ENCODE data around the gene ATF2. TPM values are rescaled to one million over a fixed set of nuclear protein-coding genes. Genes with fewer than 3 reads are reported as not detected.

The ATF2 gene
- total and polyA plus RNA-seq, 2 of the 4 experiments (the other 2 are of a cell fraction) = 23.2 to 60.0 TPM

DNA sequence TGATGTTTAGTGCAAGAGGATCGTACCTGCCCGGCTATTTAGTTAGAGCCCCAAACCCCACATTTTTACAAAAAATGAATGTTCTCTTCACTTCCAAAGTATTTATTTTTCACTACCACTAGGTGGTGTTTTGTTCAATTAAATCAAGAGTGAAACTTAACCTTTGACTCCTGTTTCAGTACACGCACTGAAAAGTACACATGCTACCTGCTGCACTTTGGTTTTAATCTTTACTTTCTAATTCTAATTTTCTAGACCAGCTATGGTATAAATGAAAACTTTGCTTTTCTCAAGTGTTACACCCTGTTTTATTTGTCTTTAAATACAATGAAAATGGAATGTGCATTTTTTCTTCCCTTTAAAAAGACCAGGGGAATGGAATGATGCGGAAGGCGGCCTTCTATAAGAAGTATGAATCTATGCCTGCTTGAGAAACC lies 131.4 kb downstream of the ATF2 start:
- BruUV-seq (replicated peaks) = no TSS peak
- Histone ChIP-seq H4K20me1 (ENCODE audit: insufficient read depth, low read length) (no peaks in the 10 kb centered on the region), H3K27ac (ENCODE audit: insufficient read depth, low read length) (no peak overlapping the region), H2BK120ac (ENCODE audit: low read depth, low read length) (no peak overlapping the region), H3K18ac (ENCODE audit: low read depth, low read length) (no peak overlapping the region), H3K27me3 (ENCODE audit: control insufficient read depth, insufficient read depth, low read length) (no peaks in the 10 kb centered on the region), H3K9me1 (ENCODE audit: insufficient read depth, low read length) (no peaks in the 10 kb centered on the region), H2BK20ac (ENCODE audit: low read depth, low read length) (no peak overlapping the region), H2BK15ac (ENCODE audit: low read depth, low read length) (no peak overlapping the region), H3K36me3 (ENCODE audit: control insufficient read depth, insufficient read depth, low read length) (no peaks in the 10 kb centered on the region), H3K4me3 (ENCODE audit: insufficient read depth, low read depth, low read length) (no peak overlapping the region), H4K91ac (ENCODE audit: insufficient read depth, low read depth, low read length) (no peak overlapping the region), H3K14ac (replicated peaks; ENCODE audit: low read depth, low read length) (no peak overlapping the region), H3K9me3 (ENCODE audit: control insufficient read depth, insufficient read depth, low read length) (no peaks in the 10 kb centered on the region), H2AK5ac (ENCODE audit: low read depth, low read length) (no peak overlapping the region), H3K4ac (ENCODE audit: low read depth, low read length) (no peak overlapping the region), H2AFZ (replicated peaks; ENCODE audit: low read length, poor library complexity) (no peak overlapping the region), H3K56ac (ENCODE audit: extremely low read depth, insufficient read depth, low read length) (no peak overlapping the region), H2AK9ac (replicated peaks; ENCODE audit: low read depth, low read length, poor library complexity) (no peak overlapping the region), H4K8ac (ENCODE audit: low read depth in 2 of 2, low read length in 2 of 2) (no peak overlapping the region), H4K5ac (ENCODE audit: low read depth, low read length) (no peak overlapping the region), H3K4me1 (ENCODE audit: control insufficient read depth, insufficient read depth, low read length) (no peaks in the 10 kb centered on the region), H3K79me1 (ENCODE audit: low read depth in 1 of 2, low read length in 2 of 2) (no peaks in the 10 kb centered on the region), H3K9ac (ENCODE audit: low read depth, low read length) (no peak overlapping the region), H3K23ac (ENCODE audit: low read depth, low read length) (no peak overlapping the region), H3K4me2 (ENCODE audit: low read depth, low read length) (peak overlapping the region; percentile 36; the same call in 1 of the 2 replicates), H2BK5ac (ENCODE audit: low read depth, low read length, poor library complexity, severe bottlenecking) (no peak overlapping the region)
- peak; percentile 56; the same call in 1 of the 2 replicates for ATAC-seq (ENCODE audit: low read depth)
- intact Hi-C loops (cut with micrococcal nuclease) = no loop called here
- CTCF ChIA-PET = no interaction called here
- POLR2A ChIA-PET (ENCODE audit: unreplicated experiment) = no interaction called here
- TF ChIP-seq SMC3 (IDR thresholded peaks at IDR 0.05; ENCODE audit: low read depth, low read length) (peak; percentile 6; the same call in 1 of the 2 replicates), RAD21 (IDR thresholded peaks at IDR 0.05; ENCODE audit: low read length) (peak; percentile 38), POLR2A (IDR thresholded peaks at IDR 0.05; ENCODE audit: low read depth, low read length) (no peak)
- TF ChIP-seq, protein P1, sequence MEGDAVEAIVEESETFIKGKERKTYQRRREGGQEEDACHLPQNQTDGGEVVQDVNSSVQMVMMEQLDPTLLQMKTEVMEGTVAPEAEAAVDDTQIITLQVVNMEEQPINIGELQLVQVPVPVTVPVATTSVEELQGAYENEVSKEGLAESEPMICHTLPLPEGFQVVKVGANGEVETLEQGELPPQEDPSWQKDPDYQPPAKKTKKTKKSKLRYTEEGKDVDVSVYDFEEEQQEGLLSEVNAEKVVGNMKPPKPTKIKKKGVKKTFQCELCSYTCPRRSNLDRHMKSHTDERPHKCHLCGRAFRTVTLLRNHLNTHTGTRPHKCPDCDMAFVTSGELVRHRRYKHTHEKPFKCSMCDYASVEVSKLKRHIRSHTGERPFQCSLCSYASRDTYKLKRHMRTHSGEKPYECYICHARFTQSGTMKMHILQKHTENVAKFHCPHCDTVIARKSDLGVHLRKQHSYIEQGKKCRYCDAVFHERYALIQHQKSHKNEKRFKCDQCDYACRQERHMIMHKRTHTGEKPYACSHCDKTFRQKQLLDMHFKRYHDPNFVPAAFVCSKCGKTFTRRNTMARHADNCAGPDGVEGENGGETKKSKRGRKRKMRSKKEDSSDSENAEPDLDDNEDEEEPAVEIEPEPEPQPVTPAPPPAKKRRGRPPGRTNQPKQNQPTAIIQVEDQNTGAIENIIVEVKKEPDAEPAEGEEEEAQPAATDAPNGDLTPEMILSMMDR (conservative IDR thresholded peaks at IDR 0.05; ENCODE audit: low read depth, low read length) = peak; percentile 52
- DNase-seq = peak; percentile 24
- dilution Hi-C loops (cut with HindIII; ENCODE audit: low sequenced_read_pairs, unreplicated experiment) = no loop called here
- WGBS, 2 experiments (ENCODE audit: extremely low coverage in 2 of 2, insufficient read length in 1 of 2) = no CpG with 5 or more reads among the region's 5 CpGs
- in situ Hi-C loops (cut with MboI; ENCODE audit: low sequenced_read_pairs) = loop anchor here (25.0 kb wide), 2 partner anchors 226 to 1051 kb away; partner anchors contain the start of genes EVX2, HOXD12 and HOXD13

Measured in IMR-90 (cell line).